HG02870 (cell line): ENCODE data around the gene FA2H.
A peak's percentile ranks its signal among the peaks of the same experiment; 100 is the strongest.
"Not testable (repeated sequence)": the region's sequence is repeated elsewhere in the genome, so short reads cannot be mapped to it uniquely, and the experiment has no call there.

Source experiments
- ATAC-seq: cut with Tn5 transposase; IDR thresholded peaks from one replicate; pipeline ENCODE4 v1.9.1; 2021; ENCODE audit warnings: mild to moderate bottlenecking, moderate library complexity; ENCODE audit not compliant: unreplicated experiment

FA2H gene

GRCh38 chr16:74725651-74726455 lies 48.8 kb downstream of the FA2H start:
- ATAC-seq = no peak

DNA sequence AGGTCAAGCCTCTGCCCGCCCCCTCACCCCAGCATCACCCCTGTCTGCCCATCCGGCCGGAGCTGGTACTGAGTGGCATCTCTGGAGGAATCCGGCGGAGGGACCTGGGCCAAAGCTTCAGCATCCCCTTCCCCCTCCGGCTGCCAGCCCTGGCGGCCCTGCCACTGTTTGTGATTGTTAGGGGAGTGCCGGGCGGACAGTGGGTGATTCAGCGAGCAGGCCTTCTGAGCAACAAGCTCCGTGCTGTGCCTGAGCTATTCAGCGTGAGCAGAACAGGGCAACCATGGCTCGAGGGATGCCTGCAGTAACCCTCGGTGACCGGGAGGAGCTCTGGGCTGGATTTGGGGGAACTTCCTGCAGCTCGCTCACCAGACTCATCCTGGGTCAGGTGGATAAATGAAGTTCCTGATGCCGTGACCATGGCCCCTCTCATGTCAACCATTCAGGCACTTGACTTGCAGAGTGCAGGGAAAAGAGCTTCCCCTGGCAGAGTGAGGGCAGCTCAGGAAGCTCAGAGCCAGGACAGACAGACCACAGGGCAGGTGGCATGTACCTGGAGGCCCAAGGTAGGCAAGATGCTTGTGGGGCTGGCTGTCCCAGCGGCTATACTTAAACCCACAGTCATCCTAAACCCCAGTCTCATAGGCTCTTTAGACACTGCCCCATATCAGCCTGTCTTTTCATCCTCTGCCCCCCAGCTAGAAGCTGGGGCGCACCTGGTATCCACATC lies 49.6 kb downstream of the FA2H start:
- no peak for ATAC-seq

DNA sequence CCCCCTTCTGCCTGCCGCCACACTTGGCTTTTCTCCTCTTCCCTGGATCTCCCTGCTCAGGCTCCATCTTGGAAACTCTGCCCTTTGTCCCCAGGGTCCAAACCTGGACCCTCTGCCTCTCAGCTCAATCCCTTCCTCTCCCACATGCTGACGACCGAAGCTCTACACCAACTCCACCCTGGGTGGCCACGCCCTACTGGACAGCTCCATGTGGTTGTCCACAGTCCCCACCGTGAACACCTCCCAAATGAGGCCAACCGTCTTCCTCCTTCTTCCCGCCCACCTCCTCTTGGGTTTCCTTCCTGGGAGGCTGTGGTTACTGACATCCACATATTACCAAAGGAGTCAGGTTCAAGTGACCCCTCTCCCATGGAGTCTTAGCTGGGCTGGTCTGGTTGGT lies 51.4 kb downstream of the FA2H start:
- no peak for ATAC-seq

DNA sequence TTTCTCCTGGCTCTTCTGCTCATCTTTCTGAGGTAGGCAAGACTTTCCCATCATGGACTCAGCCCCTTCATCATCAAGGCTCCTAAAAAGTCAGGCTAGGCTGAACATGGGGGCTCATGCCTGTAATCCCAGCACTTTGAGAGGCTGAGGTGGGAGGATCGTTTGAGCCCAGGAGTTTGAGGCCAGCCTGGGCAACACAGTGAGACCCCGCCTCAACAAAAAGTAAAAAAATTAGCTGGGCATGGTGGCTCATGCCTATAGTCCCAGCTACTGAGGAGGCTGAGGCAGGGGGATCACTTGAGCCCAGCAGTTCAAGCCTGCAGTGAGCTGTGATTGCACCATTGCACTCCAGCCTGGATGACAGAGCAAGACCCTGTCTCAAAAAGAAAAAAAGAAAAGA lies 52.5 kb downstream of the FA2H start:
- not testable (repeated sequence) for ATAC-seq

GRCh38 chr16:74721716-74722115 lies 52.9 kb downstream of the FA2H start:
- no peak for ATAC-seq

GRCh38 chr16:74720579-74720978 lies 54.0 kb downstream of the FA2H start:
- ATAC-seq = no peak

GRCh38 chr16:74718741-74719610 lies 55.6 kb downstream of the FA2H start:
- ATAC-seq = no peak

DNA sequence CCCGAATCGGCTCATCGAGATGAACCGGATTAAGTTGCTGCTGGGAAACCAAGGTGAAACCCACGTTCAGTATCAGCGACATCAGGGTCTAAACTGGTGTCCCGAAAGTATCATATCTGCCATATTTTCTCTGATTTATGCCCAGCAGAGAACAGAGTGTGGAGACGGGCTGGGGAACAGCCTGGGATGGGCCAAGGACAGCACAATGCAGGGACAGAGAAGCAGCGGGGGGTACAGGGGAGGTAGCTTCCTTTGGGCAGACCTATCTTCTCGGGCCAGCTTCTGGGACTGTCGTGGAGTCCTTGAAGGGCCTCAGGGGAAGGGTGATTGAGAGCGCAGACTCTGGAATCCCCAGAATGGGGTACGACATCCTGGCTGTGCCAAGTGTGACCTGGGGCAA lies 56.5 kb downstream of the FA2H start:
- no peak for ATAC-seq

GRCh38 chr16:74717367-74717766 lies 57.3 kb downstream of the FA2H start:
- no peak for ATAC-seq

- ATAC-seq = no peak
These were observed 58.3 kb downstream of the FA2H start for GRCh38 chr16:74716355-74716754.

DNA sequence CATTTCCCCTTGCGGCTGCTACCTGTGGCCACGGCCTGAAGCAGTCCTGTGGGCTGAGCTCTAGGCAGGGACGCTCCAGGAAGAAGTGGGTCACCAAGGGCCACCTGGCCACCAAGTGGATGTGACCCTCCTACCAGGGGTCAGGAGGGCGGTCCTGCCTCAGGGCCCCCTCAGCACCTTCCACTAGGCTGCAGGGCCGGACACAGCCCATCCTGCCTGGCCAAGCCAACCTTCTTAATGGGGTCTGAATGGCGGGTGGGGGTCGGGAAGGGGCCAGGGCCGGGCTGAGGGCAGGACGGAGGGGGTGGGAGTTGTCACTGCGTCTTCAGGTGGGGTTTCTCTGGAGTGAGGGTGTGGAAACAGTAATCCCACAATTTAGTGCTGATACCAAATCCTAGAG lies 60.7 kb downstream of the FA2H start:
- ATAC-seq = no peak

DNA sequence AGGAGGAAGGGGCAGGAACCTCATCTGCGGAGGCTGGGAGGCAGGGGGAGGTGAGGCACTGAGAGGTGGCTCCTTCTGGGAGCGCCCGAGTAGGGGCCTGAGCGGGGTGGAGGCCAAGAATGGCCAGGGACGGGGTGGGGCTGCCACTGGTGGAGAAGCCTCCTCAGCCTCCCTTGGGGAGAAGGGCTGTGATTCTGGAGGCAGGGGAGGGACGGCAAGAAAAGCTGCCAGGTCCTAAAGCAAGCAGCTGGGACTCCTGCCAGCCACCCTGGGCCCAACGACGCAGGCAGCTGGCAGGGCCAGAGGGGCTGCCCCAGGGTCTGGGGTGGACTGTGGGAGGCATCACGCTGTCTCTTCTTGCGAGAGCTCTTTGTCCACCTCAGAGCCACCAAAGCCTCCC lies 61.3 kb downstream of the FA2H start:
- no peak for ATAC-seq

GRCh38 chr16:74711938-74712337 lies 62.7 kb downstream of the FA2H start:
- ATAC-seq = no peak

DNA sequence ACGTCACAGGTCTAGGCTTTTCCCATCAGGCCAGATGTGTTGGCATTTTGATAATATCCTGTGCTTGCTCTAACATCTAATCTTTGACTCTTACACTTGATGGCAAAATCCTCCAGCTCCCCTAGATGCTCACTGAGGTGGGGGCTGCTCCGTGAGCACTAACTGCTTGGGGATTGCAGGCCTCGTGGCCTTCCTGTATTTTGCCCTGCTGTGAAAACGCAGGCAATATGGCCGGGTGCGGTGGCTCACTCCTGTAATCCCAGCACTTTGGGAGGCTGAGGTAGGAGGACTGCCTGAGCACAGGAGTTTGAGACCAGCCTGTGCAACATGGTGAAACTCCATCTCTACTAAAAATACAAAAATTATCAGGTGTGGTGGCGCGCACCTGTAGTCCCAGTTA lies 64.2 kb downstream of the FA2H start:
- ATAC-seq = no peak

DNA sequence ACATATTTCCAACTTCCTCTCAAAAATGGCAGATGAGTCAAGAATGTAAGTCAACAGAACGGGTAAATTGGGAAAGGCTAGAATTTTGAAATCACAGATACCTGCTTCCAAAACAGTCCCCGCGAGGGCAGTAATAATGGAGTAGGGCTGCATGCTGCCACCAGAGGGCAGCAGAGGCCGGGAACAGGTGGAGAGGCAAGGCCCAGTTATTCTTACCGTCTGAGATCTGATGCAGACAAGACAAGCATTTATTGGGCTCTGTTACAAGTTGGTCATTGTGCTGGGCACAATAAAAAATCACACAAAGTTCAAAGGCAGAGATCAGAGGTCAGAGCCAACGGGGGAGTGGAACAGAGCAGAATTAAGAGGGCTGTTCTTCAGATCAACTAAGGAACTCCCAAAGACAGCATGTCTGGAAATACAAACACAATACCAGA lies 65.2 kb downstream of the FA2H start:
- no peak for ATAC-seq

DNA sequence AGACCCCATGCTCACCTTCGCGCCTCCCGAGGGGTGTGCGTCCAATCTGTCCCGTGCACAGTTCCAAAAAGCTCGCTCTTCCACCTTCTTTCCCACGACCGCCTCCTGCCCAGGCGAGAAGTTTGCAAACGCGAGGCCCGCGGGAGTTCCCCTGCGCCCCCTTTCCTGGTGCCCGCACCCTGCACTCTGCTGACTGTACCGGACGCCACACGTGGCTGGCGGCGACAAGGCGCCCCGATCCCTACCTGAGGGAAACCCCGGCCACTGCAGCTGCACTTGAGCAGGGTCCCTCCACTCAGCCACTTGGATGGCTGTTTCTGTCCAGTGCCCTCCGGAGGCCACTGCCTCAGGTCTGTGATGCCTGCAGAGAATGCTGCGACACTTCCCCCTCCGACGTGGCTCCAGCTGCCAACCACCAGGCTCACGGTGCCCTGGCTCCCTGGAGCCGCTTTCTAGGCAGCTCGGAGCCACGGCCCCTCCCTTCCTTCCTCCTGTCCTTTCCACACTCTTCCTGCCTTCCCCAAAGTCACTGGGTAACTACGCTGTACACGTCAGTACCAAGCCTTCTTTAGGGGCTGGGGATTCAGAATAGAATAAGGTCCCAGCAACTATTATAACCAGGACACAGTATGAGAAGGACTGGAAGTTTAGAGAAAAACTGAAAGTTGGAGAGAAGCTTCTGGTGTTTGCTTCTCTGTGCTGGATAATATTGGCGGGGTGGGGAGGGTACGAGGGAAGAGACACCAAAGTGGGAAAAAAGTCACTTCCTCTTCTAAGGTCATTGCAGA lies 74.0 kb downstream of the FA2H start, which contains the start of gene MLKL:
Gene MLKL (minus strand): TSS at position 425 of the 788 bp plus-strand sequence. CDS start 5,105 bp downstream, outside the sequence.
- ATAC-seq = peak; percentile 30

- ATAC-seq = peak; percentile 5
These were observed 74.5 kb downstream of the FA2H start for GRCh38 chr16:74700116-74700437.

DNA sequence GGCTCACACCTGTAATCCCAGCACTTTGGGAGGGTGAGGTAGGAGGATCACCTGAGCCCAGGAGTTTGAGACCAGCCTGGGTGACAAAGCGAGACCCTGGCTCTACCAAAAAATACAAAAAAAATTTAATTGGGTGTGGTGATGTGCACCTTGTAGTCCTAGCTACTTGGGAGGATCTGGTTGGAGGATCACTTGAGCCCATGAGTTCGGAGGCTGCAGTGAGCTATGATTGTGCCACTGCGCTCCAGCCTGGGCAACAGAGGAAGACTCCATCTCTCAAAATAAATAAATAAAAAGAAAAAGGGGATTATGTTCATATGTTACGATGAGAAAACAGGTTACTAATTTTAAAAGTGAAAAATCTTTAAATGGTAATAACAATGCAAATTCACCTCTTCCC lies 75.0 kb downstream of the FA2H start:
- ATAC-seq = no peak

GRCh38 chr16:74698222-74698621 lies 76.4 kb downstream of the FA2H start:
- ATAC-seq = no peak
